Glomerular endothelial cell (primary cell): ENCODE results near the gene BANK1. TPM values are rescaled to one million over a fixed set of nuclear protein-coding genes. Genes with fewer than 3 reads are reported as not detected.

Experiments
- DNase-seq: peaks from one replicate; pipeline ENCODE4 v3.0.0-alpha.2; 2011; ENCODE audit warnings: low read depth, low spot score; ENCODE audit errors: extremely low read depth
- total RNA-seq: library from RNA; depleted of rRNA; stranded (reverse); fragments of >200 nt; gene quantifications from 2 replicates; pipeline ENCODE4 v1.2.3, GENCODE V29; 2015

The BANK1 gene
- total RNA-seq, 1 donor from 2014 or later = 0.18 TPM

- DNase-seq = no peak
Observed at GRCh38 chr4:102105983-102106382, 315.5 kb downstream of the BANK1 start.

DNA sequence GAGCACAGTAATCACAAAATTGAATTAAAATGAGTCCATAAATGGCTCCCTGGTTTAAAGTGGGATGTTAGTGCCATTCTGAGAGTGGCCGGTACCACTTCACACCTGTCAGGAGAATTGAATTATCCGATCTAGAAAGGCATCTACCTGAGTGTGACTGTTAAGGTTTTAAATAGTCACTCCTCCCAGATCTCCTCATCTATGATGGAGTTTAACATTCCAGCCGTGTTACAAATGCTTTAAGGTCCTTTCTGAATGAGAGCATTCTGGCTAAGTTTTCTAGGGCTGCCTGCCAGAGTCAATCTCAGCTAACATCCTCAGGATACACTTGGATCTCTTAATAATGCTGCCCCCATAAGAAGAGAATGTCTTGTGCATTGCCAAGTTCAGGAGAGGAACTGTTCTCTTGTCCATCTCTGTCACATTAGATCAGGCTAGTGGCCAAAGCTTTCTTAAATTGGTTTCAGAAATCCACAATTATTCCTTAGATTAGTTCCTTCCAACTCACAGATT, 323.6 kb downstream of the BANK1 start:
- no peak for DNase-seq

- no peak for DNase-seq
Observed at GRCh38 chr4:102116121-102116520, 325.6 kb downstream of the BANK1 start.

GRCh38 chr4:102120846-102121245, 330.3 kb downstream of the BANK1 start:
- DNase-seq = no peak
